Peyer's patch (tissue), 4 donors: Measurements from ENCODE around the gene JCAD. TPM values are rescaled to one million over a fixed set of nuclear protein-coding genes. Genes with fewer than 3 reads are reported as not detected.

Source experiments
- DNase-seq, 3 donors: peaks; one replicate each; pipeline ENCODE4 v3.0.0-alpha.2; 2017 to 2019
- H3K27ac ChIP-seq, 4 donors: fragments of 200-600 bp; sonication (generic); one replicate each; pipeline ENCODE4 v1.5.1; 2016 to 2019
- H3K27me3 ChIP-seq, 2 donors: fragments of 200-600 bp; sonication (generic); one replicate each; pipeline ENCODE4 v1.5.1; 2019
- H3K36me3 ChIP-seq, 3 donors: fragments of 200-600 bp; sonication (generic); one replicate each; pipeline ENCODE4 v1.5.1; 2016 to 2019
- H3K4me1 ChIP-seq, 4 donors: fragments of 200-600 bp; sonication (generic); one replicate each; pipeline ENCODE4 v1.5.1; 2016 to 2019
- H3K4me3 ChIP-seq, 4 donors: fragments of 200-600 bp; sonication (generic); 1 replicate in 3 of 4; 2 replicates in 1 of 4; pipeline ENCODE4 v1.5.1; 2016 to 2019; ENCODE audit warnings: mild to moderate bottlenecking in 1 of 4
- H3K9me3 ChIP-seq, 4 donors: fragments of 200-600 bp; sonication (generic); one replicate each; pipeline ENCODE4 v1.5.1; 2016 to 2019; ENCODE audit warnings: mild to moderate bottlenecking in 1 of 4
- POLR2A ChIP-seq, 2 donors: fragments of 450-650 bp; IDR thresholded peaks; one replicate each; pipeline ENCODE4 v1.5.1; 2017; ENCODE audit warnings: antibody characterized with exemption in 2 of 2, mild to moderate bottlenecking in 2 of 2, moderate library complexity in 2 of 2
- total RNA-seq, 4 donors: library from RNA; depleted of rRNA; stranded (reverse); fragments of >200 nt; gene quantifications; one replicate each; pipeline ENCODE4 v1.1.0, GENCODE V29; 2016
- TF ChIP-seq, protein P1 (sequence below), 6 experiments: fragments of 450-650 bp in 4 of 6; fragments of 200-600 bp in 2 of 6; sonication (generic) in 1 of 6; IDR thresholded peaks; one replicate each; pipeline ENCODE4 v1.5.1; 2017 to 2019; ENCODE audit warnings: antibody characterized with exemption in 6 of 6, mild to moderate bottlenecking in 3 of 6, moderate library complexity in 1 of 6

Gene JCAD
- total RNA-seq, 4 donors from 2014 or later: 0.53 to 5.8 (median 2.6) TPM

GRCh38 chr10:30037620-30038336 lies 21.6 kb downstream of the JCAD start:
- Histone ChIP-seq H3K4me1 (no peaks in the 10 kb centered on the region), H3K4me3 (no peak overlapping the region), H3K27me3 (no peaks in the 10 kb centered on the region), H3K27ac (no peak overlapping the region), H3K36me3 (no peaks in the 10 kb centered on the region), H3K9me3 (no peaks in the 10 kb centered on the region)
- no peak for TF ChIP-seq POLR2A (IDR thresholded peaks at IDR 0.05)
- TF ChIP-seq, protein P1, sequence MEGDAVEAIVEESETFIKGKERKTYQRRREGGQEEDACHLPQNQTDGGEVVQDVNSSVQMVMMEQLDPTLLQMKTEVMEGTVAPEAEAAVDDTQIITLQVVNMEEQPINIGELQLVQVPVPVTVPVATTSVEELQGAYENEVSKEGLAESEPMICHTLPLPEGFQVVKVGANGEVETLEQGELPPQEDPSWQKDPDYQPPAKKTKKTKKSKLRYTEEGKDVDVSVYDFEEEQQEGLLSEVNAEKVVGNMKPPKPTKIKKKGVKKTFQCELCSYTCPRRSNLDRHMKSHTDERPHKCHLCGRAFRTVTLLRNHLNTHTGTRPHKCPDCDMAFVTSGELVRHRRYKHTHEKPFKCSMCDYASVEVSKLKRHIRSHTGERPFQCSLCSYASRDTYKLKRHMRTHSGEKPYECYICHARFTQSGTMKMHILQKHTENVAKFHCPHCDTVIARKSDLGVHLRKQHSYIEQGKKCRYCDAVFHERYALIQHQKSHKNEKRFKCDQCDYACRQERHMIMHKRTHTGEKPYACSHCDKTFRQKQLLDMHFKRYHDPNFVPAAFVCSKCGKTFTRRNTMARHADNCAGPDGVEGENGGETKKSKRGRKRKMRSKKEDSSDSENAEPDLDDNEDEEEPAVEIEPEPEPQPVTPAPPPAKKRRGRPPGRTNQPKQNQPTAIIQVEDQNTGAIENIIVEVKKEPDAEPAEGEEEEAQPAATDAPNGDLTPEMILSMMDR (IDR thresholded peaks at IDR 0.05): no peak
- no peak for DNase-seq

GRCh38 chr10:30036811-30037210 lies 22.6 kb downstream of the JCAD start:
- H3K36me3 ChIP-seq: no peaks in the 10 kb centered on the region
- H3K4me1 ChIP-seq: no peaks in the 10 kb centered on the region
- TF ChIP-seq POLR2A (IDR thresholded peaks at IDR 0.05): no peak
- TF ChIP-seq, protein P1 (IDR thresholded peaks at IDR 0.05): no peak
- H3K27ac ChIP-seq: no peak overlapping the region
- no peak for DNase-seq
- no peak overlapping the region for H3K4me3 ChIP-seq
- no peaks in the 10 kb centered on the region for H3K9me3 ChIP-seq
- no peaks in the 10 kb centered on the region for H3K27me3 ChIP-seq

DNA sequence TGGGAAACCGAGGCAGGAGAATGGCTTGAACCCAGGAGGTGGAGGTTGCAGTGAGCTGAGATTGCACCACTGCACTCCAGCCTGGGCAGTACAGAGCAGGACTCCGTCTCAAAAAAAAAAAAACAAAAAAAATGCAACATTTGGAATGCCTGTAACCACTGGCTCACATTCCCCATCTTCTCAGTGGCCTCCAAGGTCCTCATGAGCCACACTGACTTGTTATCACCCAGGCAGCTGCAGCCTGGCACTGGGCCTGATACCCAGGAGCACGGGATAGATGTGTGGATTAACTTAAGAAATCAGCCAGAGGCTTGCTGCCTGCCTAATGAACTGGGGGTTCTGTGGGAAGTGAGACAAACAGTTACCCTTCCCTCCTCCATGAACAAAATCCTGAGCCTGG lies 23.0 kb downstream of the JCAD start:
- TF ChIP-seq POLR2A (IDR thresholded peaks at IDR 0.05): no peak
- TF ChIP-seq, protein P1 (IDR thresholded peaks at IDR 0.05): no peak
- Histone ChIP-seq H3K4me1 (no peaks in the 10 kb centered on the region), H3K9me3 (no peaks in the 10 kb centered on the region), H3K36me3 (no peaks in the 10 kb centered on the region), H3K4me3 (no peak overlapping the region), H3K27me3 (no peaks in the 10 kb centered on the region), H3K27ac (no peak overlapping the region)
- no peak for DNase-seq

- no peaks in the 10 kb centered on the region for H3K4me1 ChIP-seq
- DNase-seq: no peak
- H3K27ac ChIP-seq: no peak overlapping the region
- H3K4me3 ChIP-seq: no peak overlapping the region
- no peaks in the 10 kb centered on the region for H3K9me3 ChIP-seq
- TF ChIP-seq POLR2A (IDR thresholded peaks at IDR 0.05): no peak
- TF ChIP-seq, protein P1 (IDR thresholded peaks at IDR 0.05): no peak
- H3K27me3 ChIP-seq: no peaks in the 10 kb centered on the region
- H3K36me3 ChIP-seq: no peaks in the 10 kb centered on the region
Measured at GRCh38 chr10:30034433-30035137, 24.8 kb downstream of the JCAD start.

DNA sequence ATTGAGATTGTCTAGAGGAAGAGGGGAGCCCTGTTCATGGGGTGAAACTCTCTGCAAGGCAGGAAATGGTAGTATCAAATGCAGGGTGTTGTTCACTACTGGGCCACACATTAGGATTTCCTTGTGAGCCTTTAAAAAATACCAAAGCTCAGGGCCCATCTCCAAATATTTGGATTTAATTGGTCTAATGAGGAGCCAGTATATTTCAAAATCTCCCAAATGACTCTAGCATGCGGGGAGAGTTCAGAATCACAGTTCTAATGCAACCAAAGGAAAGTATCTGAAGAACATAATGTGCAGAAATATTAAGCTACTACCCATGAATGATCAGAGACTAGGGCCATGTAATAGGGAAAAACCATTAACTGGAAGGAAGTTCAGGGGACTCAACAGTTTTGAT lies 27.3 kb downstream of the JCAD start:
- Histone ChIP-seq H3K4me1 (peaks cover 0 to 8% (median 5%) of the 10 kb centered on the region in 4 donors), H3K27ac (no peak overlapping the region), H3K9me3 (no peaks in the 10 kb centered on the region), H3K4me3 (no peak overlapping the region), H3K36me3 (no peaks in the 10 kb centered on the region), H3K27me3 (no peaks in the 10 kb centered on the region)
- TF ChIP-seq, protein P1 (IDR thresholded peaks at IDR 0.05): no peak
- TF ChIP-seq POLR2A (IDR thresholded peaks at IDR 0.05): no peak
- DNase-seq: no peak
